Brain microvascular endothelial cell (primary cell): Measurements from ENCODE around the gene POU2F1.

Experiments
- DNase-seq: peaks from one replicate; pipeline ENCODE4 v3.0.0-alpha.2; 2020
- H3K27ac ChIP-seq: fragments of 250-450 bp; sonication (Bioruptor Pico); 2 replicates; pipeline ENCODE4 v1.5.1; 2020; ENCODE audit warnings: mild to moderate bottlenecking, moderate library complexity
- H3K27me3 ChIP-seq: fragments of 250-450 bp; sonication (Bioruptor Pico); replicated peaks from 2 replicates; pipeline ENCODE4 v1.5.1; 2020; ENCODE audit warnings: mild to moderate bottlenecking
- H3K36me3 ChIP-seq: fragments of 250-450 bp; sonication (Bioruptor Pico); replicated peaks from 2 replicates; pipeline ENCODE4 v1.5.1; 2020; ENCODE audit warnings: mild to moderate bottlenecking
- H3K4me3 ChIP-seq: 2 replicates; pipeline ENCODE4 v1.5.1; 2011; ENCODE audit warnings: low read depth, mild to moderate bottlenecking, control low read depth, low read length, moderate library complexity
- CTCF ChIP-seq: IDR thresholded peaks from 2 replicates; pipeline ENCODE4 v1.5.1; 2011; ENCODE audit warnings: low read depth, mild to moderate bottlenecking, moderate library complexity, low read length, control low read depth, inconsistent platforms; ENCODE audit errors: missing control alignments
- in situ Hi-C: cut with HindIII; loops from 2 replicates; pipeline ENCODE4 v1.10.0; 2017; ENCODE audit warnings: low sequenced_read_pairs, low pct_ligation_motif_present

Gene POU2F1

GRCh38 chr1:167298325-167298724 is 77.6 kb downstream of the POU2F1 start:
- H3K36me3 ChIP-seq, result no peaks in the 10 kb centered on the region
- no peak for DNase-seq
- no peak overlapping the region for H3K27ac ChIP-seq
- H3K27me3 ChIP-seq, result no peaks in the 10 kb centered on the region
- no peak overlapping the region for H3K4me3 ChIP-seq
- in situ Hi-C loops, result no loop called here
- TF ChIP-seq CTCF, result no peak

GRCh38 chr1:167301355-167301754 is 80.7 kb downstream of the POU2F1 start:
- in situ Hi-C loops, result no loop called here
- no peak overlapping the region for H3K27ac ChIP-seq
- DNase-seq, result no peak
- no peak for TF ChIP-seq CTCF
- H3K27me3 ChIP-seq, result no peaks in the 10 kb centered on the region
- no peaks in the 10 kb centered on the region for H3K36me3 ChIP-seq
- H3K4me3 ChIP-seq, result no peak overlapping the region

GRCh38 chr1:167304165-167304564 is 83.5 kb downstream of the POU2F1 start:
- Histone ChIP-seq H3K27me3 (no peaks in the 10 kb centered on the region), H3K4me3 (no peak overlapping the region), H3K27ac (no peak overlapping the region), H3K36me3 (no peaks in the 10 kb centered on the region)
- no peak for TF ChIP-seq CTCF
- no peak for DNase-seq
- in situ Hi-C loops, result no loop called here

- Histone ChIP-seq H3K4me3 (no peak overlapping the region), H3K27me3 (no peaks in the 10 kb centered on the region), H3K36me3 (no peaks in the 10 kb centered on the region), H3K27ac (no peak overlapping the region)
- in situ Hi-C loops, result no loop called here
- no peak for DNase-seq
- no peak for TF ChIP-seq CTCF
Measured at GRCh38 chr1:167305059-167305705, 84.5 kb downstream of the POU2F1 start.

GRCh38 chr1:167305706-167306277 is 85.1 kb downstream of the POU2F1 start:
- H3K36me3 ChIP-seq, result no peaks in the 10 kb centered on the region
- no peaks in the 10 kb centered on the region for H3K27me3 ChIP-seq
- H3K4me3 ChIP-seq, result no peak overlapping the region
- no peak overlapping the region for H3K27ac ChIP-seq
- no peak for TF ChIP-seq CTCF
- DNase-seq, result no peak
- in situ Hi-C loops, result no loop called here

- no peak overlapping the region for H3K27ac ChIP-seq
- no peak for TF ChIP-seq CTCF
- in situ Hi-C loops, result no loop called here
- no peaks in the 10 kb centered on the region for H3K27me3 ChIP-seq
- DNase-seq, result no peak
- no peak overlapping the region for H3K4me3 ChIP-seq
- H3K36me3 ChIP-seq, result no peaks in the 10 kb centered on the region
Measured at GRCh38 chr1:167310732-167311131, 90.0 kb downstream of the POU2F1 start.
